Measurements from ENCODE around the gene HNRNPL.

DNA sequence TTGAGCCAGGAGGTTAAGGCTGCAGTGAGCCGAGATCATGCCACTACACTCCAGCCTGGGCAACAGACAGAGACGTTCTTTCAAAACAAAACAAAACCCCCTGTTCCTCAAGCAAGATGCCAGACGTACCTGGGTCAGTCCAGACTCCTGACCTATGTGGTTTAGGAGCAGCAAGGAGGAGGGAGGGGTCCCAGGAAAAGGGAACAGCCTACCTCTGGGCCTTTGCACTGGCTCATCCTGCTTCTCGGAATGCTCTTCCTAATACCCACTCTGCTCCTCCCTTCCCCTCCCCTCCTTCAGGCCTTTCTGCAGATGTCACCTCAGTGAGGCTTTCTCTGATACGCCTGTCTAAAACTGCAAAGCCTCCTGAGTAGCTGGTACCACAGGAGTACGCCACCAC is 18.8 kb upstream of the HNRNPL start:
- TF ChIP-seq TAF7 (tag; IDR thresholded peaks at IDR 0.05) (no peak), ZNF311 (CRISPR knock-in tag; IDR thresholded peaks at IDR 0.05) (no peak)
